ENCODE measurements around the gene KLK3. TPM values are rescaled to one million over a fixed set of nuclear protein-coding genes. Genes with fewer than 3 reads are reported as not detected.
A peak's percentile ranks its signal among the peaks of the same experiment; 100 is the strongest.

The KLK3 gene
- total RNA-seq, 1 experiment from 2014 or later = not detected

DNA sequence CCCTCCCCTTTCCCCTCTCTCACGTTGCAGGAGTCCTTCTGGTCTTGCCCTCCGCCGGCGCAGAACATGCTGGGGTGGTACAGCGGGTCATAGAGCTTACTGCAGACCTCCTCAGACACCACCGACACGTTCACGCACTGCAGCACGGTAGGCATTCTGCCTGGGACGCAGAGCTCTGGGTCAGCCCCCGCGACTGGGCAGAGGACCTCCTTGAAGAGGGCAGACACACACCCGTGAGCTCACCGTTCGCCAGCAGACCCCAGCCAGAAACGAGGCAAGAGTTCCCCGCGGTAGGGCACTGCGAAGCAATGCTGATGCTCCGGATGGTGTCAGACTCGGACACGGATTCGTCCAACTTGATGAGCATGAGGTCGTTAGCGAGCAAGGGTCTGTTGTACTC, 53.6 kb downstream of the KLK3 start (continued):
- TF ChIP-seq, protein P1, sequence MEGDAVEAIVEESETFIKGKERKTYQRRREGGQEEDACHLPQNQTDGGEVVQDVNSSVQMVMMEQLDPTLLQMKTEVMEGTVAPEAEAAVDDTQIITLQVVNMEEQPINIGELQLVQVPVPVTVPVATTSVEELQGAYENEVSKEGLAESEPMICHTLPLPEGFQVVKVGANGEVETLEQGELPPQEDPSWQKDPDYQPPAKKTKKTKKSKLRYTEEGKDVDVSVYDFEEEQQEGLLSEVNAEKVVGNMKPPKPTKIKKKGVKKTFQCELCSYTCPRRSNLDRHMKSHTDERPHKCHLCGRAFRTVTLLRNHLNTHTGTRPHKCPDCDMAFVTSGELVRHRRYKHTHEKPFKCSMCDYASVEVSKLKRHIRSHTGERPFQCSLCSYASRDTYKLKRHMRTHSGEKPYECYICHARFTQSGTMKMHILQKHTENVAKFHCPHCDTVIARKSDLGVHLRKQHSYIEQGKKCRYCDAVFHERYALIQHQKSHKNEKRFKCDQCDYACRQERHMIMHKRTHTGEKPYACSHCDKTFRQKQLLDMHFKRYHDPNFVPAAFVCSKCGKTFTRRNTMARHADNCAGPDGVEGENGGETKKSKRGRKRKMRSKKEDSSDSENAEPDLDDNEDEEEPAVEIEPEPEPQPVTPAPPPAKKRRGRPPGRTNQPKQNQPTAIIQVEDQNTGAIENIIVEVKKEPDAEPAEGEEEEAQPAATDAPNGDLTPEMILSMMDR (IDR thresholded peaks at IDR 0.05 in 2 of 3, conservative IDR thresholded peaks at IDR 0.05 in 1 of 3; ENCODE audit: borderline replicate concordance in 1 of 3, insufficient read depth in 1 of 3, low read depth in 2 of 3, low read length in 2 of 3) = no peak

DNA sequence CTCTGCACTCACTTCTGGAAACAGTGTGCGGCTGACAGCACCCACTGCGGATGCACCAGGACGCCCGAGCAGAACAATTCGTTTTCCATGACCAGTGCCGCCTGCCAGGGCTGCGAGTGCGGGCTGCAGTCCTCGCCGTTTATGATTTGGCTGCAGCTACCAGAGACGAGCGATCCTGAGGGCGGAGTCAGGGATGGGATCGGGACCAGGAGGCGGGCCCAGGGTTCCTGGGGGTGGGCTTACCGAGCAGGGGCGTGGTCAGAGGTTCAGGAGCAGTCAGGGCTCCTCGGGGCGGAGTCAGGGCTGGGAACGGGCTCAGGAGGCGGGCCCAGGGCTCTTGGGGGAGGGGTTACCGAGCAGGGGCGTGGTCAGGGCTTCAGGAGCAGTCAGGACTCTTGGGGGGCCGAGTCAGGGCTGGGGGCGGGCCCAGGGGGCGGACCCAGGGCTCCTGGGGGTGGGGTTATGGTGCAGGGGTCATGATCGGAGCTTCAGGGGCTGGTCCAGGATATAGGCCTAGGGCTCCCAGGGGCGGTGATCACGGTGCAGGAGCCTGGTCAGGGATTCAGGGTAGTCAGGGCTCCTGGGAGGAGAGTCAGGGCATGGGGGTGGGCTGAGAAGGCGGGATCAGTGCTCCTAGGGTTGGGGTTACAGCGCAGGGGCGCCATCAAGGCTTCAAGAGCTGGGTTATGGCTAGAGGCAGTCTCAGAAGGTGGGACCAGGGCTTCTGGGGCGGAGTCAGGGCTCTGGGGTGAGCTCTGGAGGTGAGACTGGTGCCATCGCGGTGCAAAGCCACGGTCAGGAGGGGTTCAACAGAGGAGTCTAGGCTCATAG, 54.7 kb downstream of the KLK3 start:
- Histone ChIP-seq H3K27ac (ENCODE audit: low read depth, low read length) (no peak overlapping the region), H3K9me3 (ENCODE audit: control insufficient read depth in 1 of 2, insufficient read depth in 1 of 2, low read depth in 1 of 2, low read length in 2 of 2) (no peaks in the 10 kb centered on the region), H3K9me2 (ENCODE audit: insufficient read depth) (no peaks in the 10 kb centered on the region), H3K4me3 (replicated peaks in 1 of 2; ENCODE audit: low read depth in 1 of 2, low read length in 2 of 2) (peak overlapping the region; percentile 27 to 55), H3K27me3 (ENCODE audit: insufficient read depth, low read length) (peaks cover 9% of the 10 kb centered on the region), H3K4me1 (ENCODE audit: control insufficient read depth in 1 of 2, insufficient read depth in 2 of 2, low read length in 2 of 2) (peaks cover 4 to 26% of the 10 kb centered on the region in 2 experiments; a peak in 3 of 4 replicates), H3K9ac (ENCODE audit: low read length) (no peak overlapping the region), H4K20me1 (ENCODE audit: insufficient read depth) (no peaks in the 10 kb centered on the region), H3K79me2 (ENCODE audit: insufficient read depth, low read length) (no peaks in the 10 kb centered on the region), H3K36me3 (ENCODE audit: control insufficient read depth in 1 of 2, insufficient read depth in 2 of 2, low read length in 2 of 2) (no peaks in the 10 kb centered on the region), H3K4me2 (ENCODE audit: low read length) (peak overlapping the region; percentile 93), H2AFZ (ENCODE audit: low read depth, low read length, poor library complexity, severe bottlenecking) (peak overlapping the region; percentile 92)
- BruUV-seq (replicated peaks) = no TSS peak
- ChIA-PET POLR2A (interaction anchor here (1.2 kb wide), 1 partner anchor 13 kb away, joined by 3 read pairs; no protein-coding TSS in a partner anchor), RAD21 (ENCODE audit: low non-redundant PET in 1 of 2, low total read pairs in 2 of 2, uncharacterized antibody in 2 of 2, unreplicated experiment in 2 of 2) (interaction anchor here (0.6 to 0.7 kb wide), 4 partner anchors 13 to 115 kb away, joined by 3 to 5 read pairs (median 4); no protein-coding TSS in a partner anchor), CTCF (interaction anchor here (0.7 to 2.4 kb wide), 6 partner anchors 12 to 187 kb away, joined by 3 to 19 read pairs (median 4); no protein-coding TSS in a partner anchor)
- ATAC-seq (peak; percentile 97), DNase-seq (ENCODE audit: low read depth, low spot score) (peak; percentile 85)
- intact Hi-C loops (cut with micrococcal nuclease) = loop anchor here (5.0 kb wide), 1 partner anchor 188 kb away; no protein-coding TSS in a partner anchor
- TF ChIP-seq ZFX (IDR thresholded peaks at IDR 0.05) (no peak), YY1 (IDR thresholded peaks at IDR 0.05; ENCODE audit: extremely low read depth, insufficient replicate concordance, low read depth, low read length) (no peak)
- TF ChIP-seq, protein P2, sequence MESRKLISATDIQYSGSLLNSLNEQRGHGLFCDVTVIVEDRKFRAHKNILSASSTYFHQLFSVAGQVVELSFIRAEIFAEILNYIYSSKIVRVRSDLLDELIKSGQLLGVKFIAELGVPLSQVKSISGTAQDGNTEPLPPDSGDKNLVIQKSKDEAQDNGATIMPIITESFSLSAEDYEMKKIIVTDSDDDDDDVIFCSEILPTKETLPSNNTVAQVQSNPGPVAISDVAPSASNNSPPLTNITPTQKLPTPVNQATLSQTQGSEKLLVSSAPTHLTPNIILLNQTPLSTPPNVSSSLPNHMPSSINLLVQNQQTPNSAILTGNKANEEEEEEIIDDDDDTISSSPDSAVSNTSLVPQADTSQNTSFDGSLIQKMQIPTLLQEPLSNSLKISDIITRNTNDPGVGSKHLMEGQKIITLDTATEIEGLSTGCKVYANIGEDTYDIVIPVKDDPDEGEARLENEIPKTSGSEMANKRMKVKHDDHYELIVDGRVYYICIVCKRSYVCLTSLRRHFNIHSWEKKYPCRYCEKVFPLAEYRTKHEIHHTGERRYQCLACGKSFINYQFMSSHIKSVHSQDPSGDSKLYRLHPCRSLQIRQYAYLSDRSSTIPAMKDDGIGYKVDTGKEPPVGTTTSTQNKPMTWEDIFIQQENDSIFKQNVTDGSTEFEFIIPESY (IDR thresholded peaks at IDR 0.05; ENCODE audit: extremely low read depth, insufficient replicate concordance, low read length) = no peak

Other genes starting within 250 kb of the KLK3 start
- 4.6 TPM for gene SYT3, start 215.0 kb upstream of the KLK3 start, total RNA-seq (2021; ENCODE audit: unreplicated experiment)
- 14.5 TPM for gene C19orf81, start 205.5 kb upstream of the KLK3 start, total RNA-seq (2021; ENCODE audit: unreplicated experiment)
- gene SHANK1, start 135.1 kb upstream of the KLK3 start, total RNA-seq (2021; ENCODE audit: unreplicated experiment) = 3.0 TPM
- gene CLEC11A, start 131.6 kb upstream of the KLK3 start, total RNA-seq (2021; ENCODE audit: unreplicated experiment) = 7.1 TPM
- gene GPR32, start 84.5 kb upstream of the KLK3 start, total RNA-seq (2021; ENCODE audit: unreplicated experiment) = not detected
- not detected for gene ACP4, start 64.5 kb upstream of the KLK3 start, total RNA-seq (2021; ENCODE audit: unreplicated experiment)
- 3.3 TPM for gene KLK1, start 31.1 kb upstream of the KLK3 start, total RNA-seq (2021; ENCODE audit: unreplicated experiment)
- gene KLK15, start 21.3 kb upstream of the KLK3 start, total RNA-seq (2021; ENCODE audit: unreplicated experiment) = not detected
- gene KLK2, start 18.5 kb downstream of the KLK3 start, total RNA-seq (2021; ENCODE audit: unreplicated experiment) = not detected
- 0.84 TPM for gene KLK4, start 56.5 kb downstream of the KLK3 start, total RNA-seq (2021; ENCODE audit: unreplicated experiment)
- 1.2 TPM for gene KLK5, start 98.1 kb downstream of the KLK3 start, total RNA-seq (2021; ENCODE audit: unreplicated experiment)
- gene KLK6, start 114.7 kb downstream of the KLK3 start, total RNA-seq (2021; ENCODE audit: unreplicated experiment) = 40.5 TPM
- 30.5 TPM for gene KLK7, start 129.0 kb downstream of the KLK3 start, total RNA-seq (2021; ENCODE audit: unreplicated experiment)
- gene KLK8, start 146.7 kb downstream of the KLK3 start, total RNA-seq (2021; ENCODE audit: unreplicated experiment) = 92.8 TPM
- gene KLK10, start 164.8 kb downstream of the KLK3 start, total RNA-seq (2021; ENCODE audit: unreplicated experiment) = 33.6 TPM
- not detected for gene KLK11, start 171.7 kb downstream of the KLK3 start, total RNA-seq (2021; ENCODE audit: unreplicated experiment)
- not detected for gene KLK12, start 180.1 kb downstream of the KLK3 start, total RNA-seq (2021; ENCODE audit: unreplicated experiment)
- gene KLK13, start 210.2 kb downstream of the KLK3 start, total RNA-seq (2021; ENCODE audit: unreplicated experiment) = 3.2 TPM
- 0.76 TPM for gene KLK14, start 228.0 kb downstream of the KLK3 start, total RNA-seq (2021; ENCODE audit: unreplicated experiment)